ENCODE results near the gene ERO1A. TPM values are rescaled to one million over a fixed set of nuclear protein-coding genes. Genes with fewer than 3 reads are reported as not detected.

Gene ERO1A
- total and polyA plus RNA-seq, 2 of the 4 experiments (the other 2 are of a cell fraction) = 29.7 to 44.6 TPM

GRCh38 chr14:52740751-52741150 is 45.4 kb upstream of the ERO1A start:
- Histone ChIP-seq H3K27me3 (ENCODE audit: control insufficient read depth, insufficient read depth, low read length) (no peaks in the 10 kb centered on the region), H3K4me1 (ENCODE audit: control insufficient read depth, insufficient read depth, low read length) (peaks cover 6% of the 10 kb centered on the region), H4K8ac (ENCODE audit: low read depth in 2 of 2, low read length in 2 of 2) (no peak overlapping the region), H3K18ac (ENCODE audit: low read depth, low read length) (no peak overlapping the region), H2AFZ (replicated peaks; ENCODE audit: low read length, poor library complexity) (no peak overlapping the region), H4K20me1 (ENCODE audit: insufficient read depth, low read length) (no peaks in the 10 kb centered on the region; the same call in 1 of the 2 replicates), H3K23ac (ENCODE audit: low read depth, low read length) (no peak overlapping the region), H3K79me1 (ENCODE audit: low read depth in 1 of 2, low read length in 2 of 2) (peaks cover 11 to 42% of the 10 kb centered on the region in 2 experiments; a peak in 3 of 4 replicates), H2BK20ac (ENCODE audit: low read depth, low read length) (no peak overlapping the region), H2AK5ac (ENCODE audit: low read depth, low read length) (no peak overlapping the region), H3K4me2 (ENCODE audit: low read depth, low read length) (no peak overlapping the region), H3K27ac (ENCODE audit: insufficient read depth, low read length) (no peak overlapping the region), H3K56ac (ENCODE audit: extremely low read depth, insufficient read depth, low read length) (no peak overlapping the region), H2AK9ac (replicated peaks; ENCODE audit: low read depth, low read length, poor library complexity) (no peak overlapping the region), H3K36me3 (ENCODE audit: control insufficient read depth, insufficient read depth, low read length) (peaks cover 4% of the 10 kb centered on the region; the same call in 1 of the 2 replicates), H3K14ac (replicated peaks; ENCODE audit: low read depth, low read length) (no peak overlapping the region), H4K91ac (ENCODE audit: insufficient read depth, low read depth, low read length) (no peak overlapping the region), H4K5ac (ENCODE audit: low read depth, low read length) (no peak overlapping the region), H2BK120ac (ENCODE audit: low read depth, low read length) (no peak overlapping the region), H3K9me3 (ENCODE audit: control insufficient read depth, insufficient read depth, low read length) (no peaks in the 10 kb centered on the region), H3K4ac (ENCODE audit: low read depth, low read length) (no peak overlapping the region), H2BK15ac (ENCODE audit: low read depth, low read length) (no peak overlapping the region), H3K4me3 (ENCODE audit: insufficient read depth, low read depth, low read length) (no peak overlapping the region), H3K9me1 (ENCODE audit: insufficient read depth, low read length) (no peaks in the 10 kb centered on the region), H3K9ac (ENCODE audit: low read depth, low read length) (no peak overlapping the region), H2BK5ac (ENCODE audit: low read depth, low read length, poor library complexity, severe bottlenecking) (no peak overlapping the region)
- no CpG with 5 or more reads among the region's 1 CpG for WGBS, 2 experiments (ENCODE audit: extremely low coverage in 2 of 2, insufficient read length in 1 of 2)
- BruUV-seq (replicated peaks) = no TSS peak
- POLR2A ChIA-PET (ENCODE audit: unreplicated experiment) = no interaction called here
- intact Hi-C loops (cut with micrococcal nuclease) = loop anchor here (10.0 kb wide), 1 partner anchor 414 kb away; the partner anchor contains the start of gene DDHD1
- dilution Hi-C loops (cut with HindIII; ENCODE audit: low sequenced_read_pairs, unreplicated experiment) = no loop called here
- no peak for ATAC-seq (ENCODE audit: low read depth)
- CTCF ChIA-PET = no interaction called here
- no peak for DNase-seq
- in situ Hi-C loops (cut with MboI; ENCODE audit: low sequenced_read_pairs) = no loop called here
- TF ChIP-seq CHD1 (IDR thresholded peaks at IDR 0.05; ENCODE audit: low read depth, low read length) (no peak), NFE2L2 (IDR thresholded peaks at IDR 0.05; ENCODE audit: low read depth, low read length) (no peak), FOS (IDR thresholded peaks at IDR 0.05; ENCODE audit: low read depth, low read length) (no peak), CTCF (conservative IDR thresholded peaks at IDR 0.05; ENCODE audit: low read depth, low read length) (no peak)
